ENCODE results near the gene CMAS. TPM values are rescaled to one million over a fixed set of nuclear protein-coding genes. Genes with fewer than 3 reads are reported as not detected.

Gene CMAS
- total RNA-seq, 1 donor, result 20.6 TPM

GRCh38 chr12:22082190-22082701, 36.2 kb downstream of the CMAS start:
- no peaks in the 10 kb centered on the region for H4K20me1 ChIP-seq (ENCODE audit: insufficient read depth, low read length)
- no peak overlapping the region for H2AFZ ChIP-seq (ENCODE audit: low read length)
- H3K27me3 ChIP-seq (ENCODE audit: insufficient read depth, low read length), result peaks cover 4% of the 10 kb centered on the region
- H3K9me3 ChIP-seq (ENCODE audit: low read depth, low read length), result no peaks in the 10 kb centered on the region
- H3K4me2 ChIP-seq (ENCODE audit: insufficient read depth, low read length), result no peak overlapping the region
- H3K27ac ChIP-seq (ENCODE audit: low read depth, low read length), result no peak overlapping the region
- no peaks in the 10 kb centered on the region for H3K36me3 ChIP-seq (ENCODE audit: insufficient read depth, low read length)
- no peak for DNase-seq (ENCODE audit: insufficient read length, low spot score, missing footprints)
- H3K79me2 ChIP-seq (ENCODE audit: insufficient read depth, low read length), result no peaks in the 10 kb centered on the region
- H3K4me1 ChIP-seq (ENCODE audit: insufficient read depth, low read length), result no peaks in the 10 kb centered on the region
- no peak overlapping the region for H3K4me3 ChIP-seq (ENCODE audit: insufficient read depth, low read length)
- TF ChIP-seq CTCF (IDR thresholded peaks at IDR 0.05; ENCODE audit: extremely low read depth, low read depth, low read length), result no peak

DNA sequence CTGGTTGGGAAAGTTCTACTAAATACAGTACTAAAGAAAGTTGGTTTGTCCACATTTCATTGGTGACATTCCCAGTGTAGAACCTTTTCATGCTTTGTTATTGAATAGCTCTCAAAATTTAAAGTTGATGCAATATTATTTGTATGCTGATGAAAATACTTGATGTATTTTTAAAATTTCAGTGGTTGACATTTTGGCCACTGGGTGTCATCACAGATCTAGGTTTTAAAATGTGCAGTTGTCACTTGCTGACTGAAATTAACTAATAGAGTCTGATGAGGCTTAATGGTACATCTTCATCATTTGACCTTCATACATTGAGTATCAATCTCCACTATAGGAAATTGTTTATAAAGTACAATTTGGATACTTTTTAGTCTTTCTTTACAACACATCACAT, 37.1 kb downstream of the CMAS start:
- Histone ChIP-seq H3K9me3 (ENCODE audit: low read depth, low read length) (no peaks in the 10 kb centered on the region), H3K4me1 (ENCODE audit: insufficient read depth, low read length) (no peaks in the 10 kb centered on the region), H3K4me2 (ENCODE audit: insufficient read depth, low read length) (no peak overlapping the region), H3K27ac (ENCODE audit: low read depth, low read length) (no peak overlapping the region), H3K4me3 (ENCODE audit: insufficient read depth, low read length) (no peak overlapping the region), H3K27me3 (ENCODE audit: insufficient read depth, low read length) (peaks cover 7% of the 10 kb centered on the region), H3K36me3 (ENCODE audit: insufficient read depth, low read length) (no peaks in the 10 kb centered on the region), H3K79me2 (ENCODE audit: insufficient read depth, low read length) (no peaks in the 10 kb centered on the region), H4K20me1 (ENCODE audit: insufficient read depth, low read length) (no peaks in the 10 kb centered on the region), H2AFZ (ENCODE audit: low read length) (no peak overlapping the region)
- peak; percentile 43 for TF ChIP-seq CTCF (IDR thresholded peaks at IDR 0.05; ENCODE audit: extremely low read depth, low read depth, low read length)
- DNase-seq (ENCODE audit: insufficient read length, low spot score, missing footprints), result peak; percentile 21

DNA sequence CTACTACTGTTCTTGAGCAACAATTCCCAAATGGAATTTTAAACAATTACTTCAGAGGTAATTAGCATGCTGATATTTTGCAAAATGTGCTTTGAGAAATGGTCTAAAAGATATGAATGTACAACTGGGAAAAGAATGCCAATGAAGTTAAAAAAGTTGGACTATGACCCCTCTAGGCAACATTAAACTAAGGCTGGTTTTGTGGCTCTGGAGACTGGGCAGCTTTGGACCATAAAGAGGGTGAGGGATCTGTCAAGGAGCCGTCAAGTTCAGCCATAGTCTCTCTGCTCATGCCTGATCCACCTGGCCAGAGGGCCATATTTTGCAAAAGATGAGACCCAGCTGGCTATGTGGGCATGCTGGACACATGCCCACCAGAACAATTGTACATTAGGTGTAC, 38.8 kb downstream of the CMAS start:
- Histone ChIP-seq H2AFZ (ENCODE audit: low read length) (no peak overlapping the region), H3K36me3 (ENCODE audit: insufficient read depth, low read length) (no peaks in the 10 kb centered on the region), H3K4me3 (ENCODE audit: insufficient read depth, low read length) (no peak overlapping the region), H4K20me1 (ENCODE audit: insufficient read depth, low read length) (no peaks in the 10 kb centered on the region), H3K27me3 (ENCODE audit: insufficient read depth, low read length) (peaks cover 11% of the 10 kb centered on the region), H3K9me3 (ENCODE audit: low read depth, low read length) (no peaks in the 10 kb centered on the region), H3K27ac (ENCODE audit: low read depth, low read length) (no peak overlapping the region), H3K4me1 (ENCODE audit: insufficient read depth, low read length) (no peaks in the 10 kb centered on the region), H3K79me2 (ENCODE audit: insufficient read depth, low read length) (no peaks in the 10 kb centered on the region), H3K4me2 (ENCODE audit: insufficient read depth, low read length) (no peak overlapping the region)
- no peak for DNase-seq (ENCODE audit: insufficient read length, low spot score, missing footprints)
- TF ChIP-seq CTCF (IDR thresholded peaks at IDR 0.05; ENCODE audit: extremely low read depth, low read depth, low read length), result no peak

GRCh38 chr12:22088886-22089285, 42.9 kb downstream of the CMAS start:
- H3K27me3 ChIP-seq (ENCODE audit: insufficient read depth, low read length), result peaks cover 10% of the 10 kb centered on the region
- no peak overlapping the region for H3K4me2 ChIP-seq (ENCODE audit: insufficient read depth, low read length)
- no peak overlapping the region for H3K4me3 ChIP-seq (ENCODE audit: insufficient read depth, low read length)
- no peak overlapping the region for H2AFZ ChIP-seq (ENCODE audit: low read length)
- H3K4me1 ChIP-seq (ENCODE audit: insufficient read depth, low read length), result no peaks in the 10 kb centered on the region
- no peaks in the 10 kb centered on the region for H3K79me2 ChIP-seq (ENCODE audit: insufficient read depth, low read length)
- TF ChIP-seq CTCF (IDR thresholded peaks at IDR 0.05; ENCODE audit: extremely low read depth, low read depth, low read length), result no peak
- no peak for DNase-seq (ENCODE audit: insufficient read length, low spot score, missing footprints)
- H3K36me3 ChIP-seq (ENCODE audit: insufficient read depth, low read length), result no peaks in the 10 kb centered on the region
- no peaks in the 10 kb centered on the region for H3K9me3 ChIP-seq (ENCODE audit: low read depth, low read length)
- no peak overlapping the region for H3K27ac ChIP-seq (ENCODE audit: low read depth, low read length)
- no peaks in the 10 kb centered on the region for H4K20me1 ChIP-seq (ENCODE audit: insufficient read depth, low read length)
